ENCODE results near the gene AQP2.
"Not testable (repeated sequence)": the region's sequence is repeated elsewhere in the genome, so short reads cannot be mapped to it uniquely, and the experiment has no call there.

Gene AQP2

GRCh38 chr12:49969651-49970429, 19.3 kb downstream of the AQP2 start:
- DNase-seq (ENCODE audit: low spot score), result peak; percentile 37

- DNase-seq (ENCODE audit: low spot score), result no peak
Measured at GRCh38 chr12:49970658-49971057, 20.1 kb downstream of the AQP2 start.

- no peak for DNase-seq (ENCODE audit: low spot score)
Measured at GRCh38 chr12:49971141-49971540, 20.6 kb downstream of the AQP2 start.

- DNase-seq (ENCODE audit: low spot score), result peak; percentile 22
Measured at GRCh38 chr12:49972129-49972528, 21.6 kb downstream of the AQP2 start.

GRCh38 chr12:49972641-49973360, 22.3 kb downstream of the AQP2 start, which contains the start of gene AQP6:
AQP6 (plus strand) TSS chr12:49972947; CDS start chr12:49973174, 227 bp downstream.
- no peak for DNase-seq (ENCODE audit: low spot score)

GRCh38 chr12:49973361-49973830, 22.9 kb downstream of the AQP2 start:
- no peak for DNase-seq (ENCODE audit: low spot score)

GRCh38 chr12:49974231-49974675, 23.7 kb downstream of the AQP2 start:
- DNase-seq (ENCODE audit: low spot score), result peak; percentile 88

- peak; percentile 69 for DNase-seq (ENCODE audit: low spot score)
Measured at GRCh38 chr12:49974677-49975317, 24.3 kb downstream of the AQP2 start.

GRCh38 chr12:49975318-49975761, 24.8 kb downstream of the AQP2 start:
- no peak for DNase-seq (ENCODE audit: low spot score)

- no peak for DNase-seq (ENCODE audit: low spot score)
Measured at GRCh38 chr12:49976557-49976956, 26.0 kb downstream of the AQP2 start.

GRCh38 chr12:49978125-49978524, 27.6 kb downstream of the AQP2 start:
- no peak for DNase-seq (ENCODE audit: low spot score)

- peak; percentile 87 for DNase-seq (ENCODE audit: low spot score)
Measured at GRCh38 chr12:49979016-49979586, 28.6 kb downstream of the AQP2 start.

- no peak for DNase-seq (ENCODE audit: low spot score)
Measured at GRCh38 chr12:49979791-49980190, 29.3 kb downstream of the AQP2 start.

- DNase-seq (ENCODE audit: low spot score), result no peak
Measured at GRCh38 chr12:49980501-49981349, 30.2 kb downstream of the AQP2 start.

GRCh38 chr12:49982246-49983087, 31.9 kb downstream of the AQP2 start:
- no peak for DNase-seq (ENCODE audit: low spot score)

- DNase-seq (ENCODE audit: low spot score), result no peak
Measured at GRCh38 chr12:49983892-49984291, 33.4 kb downstream of the AQP2 start.

GRCh38 chr12:49984476-49985359, 34.2 kb downstream of the AQP2 start:
- DNase-seq (ENCODE audit: low spot score), result no peak

- no peak for DNase-seq (ENCODE audit: low spot score)
Measured at GRCh38 chr12:49985981-49986380, 35.4 kb downstream of the AQP2 start.

GRCh38 chr12:49986476-49986875, 35.9 kb downstream of the AQP2 start:
- DNase-seq (ENCODE audit: low spot score), result not testable (repeated sequence)

Data from pons (tissue), 1 donor.